CD4-positive, alpha-beta T cell treated with Interleukin-15 for 4 hours (primary cell): ENCODE data around the gene CHST1.

Source experiments
- DNase-seq: peaks from one replicate; pipeline ENCODE4 v3.0.0-alpha.2; 2020; ENCODE audit warnings: low spot score

Gene CHST1

GRCh38 chr11:45606514-45607281 lies 58.7 kb downstream of the CHST1 start:
- no peak for DNase-seq

- DNase-seq = no peak
Measured at GRCh38 chr11:45605051-45605450, 60.4 kb downstream of the CHST1 start.

- no peak for DNase-seq
Measured at GRCh38 chr11:45603946-45604682, 61.3 kb downstream of the CHST1 start.

- no peak for DNase-seq
Measured at GRCh38 chr11:45599161-45599943, 66.1 kb downstream of the CHST1 start.
